Measurements from ENCODE around the gene SYNPO2.

The SYNPO2 gene

DNA sequence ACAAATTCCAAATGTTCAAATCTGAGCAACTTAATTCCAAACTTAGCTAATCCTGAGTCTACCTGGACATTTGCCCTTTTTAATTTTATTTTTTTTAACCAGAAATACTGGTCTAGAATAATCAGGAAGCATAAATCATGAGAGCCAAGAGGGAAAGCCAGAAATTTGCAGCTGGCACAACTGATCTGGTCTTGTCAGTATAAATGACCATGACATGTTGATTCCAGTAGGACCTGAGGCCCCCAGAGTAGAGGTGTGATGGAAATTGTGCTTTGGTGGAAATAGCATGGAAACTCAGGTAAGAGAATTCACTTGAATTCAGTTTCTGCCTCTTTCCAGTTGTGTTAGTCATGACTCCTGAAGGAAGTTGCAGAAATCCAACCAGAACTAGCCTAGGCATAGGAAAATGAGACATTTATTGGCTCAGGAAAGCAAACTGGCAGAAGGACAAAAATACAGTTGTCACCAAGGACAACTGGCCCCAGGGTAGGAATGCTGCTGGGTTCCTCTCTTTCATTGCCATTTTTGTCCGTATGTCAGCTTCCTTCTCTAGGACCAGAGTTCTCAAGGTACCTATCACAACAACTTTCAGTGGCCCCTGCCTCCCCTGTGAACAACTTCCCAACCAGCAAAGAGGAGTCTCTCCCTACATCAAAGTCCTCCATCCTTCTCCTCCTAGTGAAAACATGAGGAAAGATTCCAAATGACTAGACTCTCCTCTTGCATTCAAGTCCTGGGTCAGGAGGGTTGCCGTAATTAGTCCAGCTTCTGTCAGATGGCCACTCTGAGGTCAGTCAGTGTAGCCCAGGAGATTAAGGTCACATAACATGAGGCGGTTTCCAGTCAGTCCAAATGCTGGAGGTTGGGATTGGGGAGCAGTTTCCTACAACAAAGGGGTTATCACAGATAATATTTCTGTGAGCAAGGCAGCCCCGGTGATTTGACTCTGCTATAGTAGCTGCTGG, 217.7 kb downstream of the SYNPO2 start:
- no peak for DNase-seq (ENCODE audit: low read depth, low spot score)

DNA sequence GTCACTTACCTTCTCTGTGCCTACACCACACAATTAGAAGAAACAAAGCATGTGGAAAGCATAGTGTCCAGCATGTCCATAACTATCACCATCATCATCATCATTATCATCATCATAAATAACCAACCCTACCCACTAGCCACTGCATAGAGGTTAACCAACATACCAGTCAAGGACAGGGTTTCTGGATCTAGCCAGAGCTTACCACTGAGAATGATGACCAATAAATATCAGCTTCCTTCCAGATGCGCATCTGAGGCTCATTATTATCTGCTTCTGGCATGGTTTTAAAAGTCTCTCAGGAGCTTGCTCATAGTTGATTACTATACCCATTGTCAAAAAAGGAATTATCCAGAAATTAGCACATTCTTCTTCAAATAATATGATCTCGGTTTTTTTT, 221.5 kb downstream of the SYNPO2 start:
- no peak for DNase-seq (ENCODE audit: low read depth, low spot score)
